Motor neuron (in vitro differentiated cells): ENCODE results near the gene TBL1Y. TPM values are rescaled to one million over a fixed set of nuclear protein-coding genes. Genes with fewer than 3 reads are reported as not detected.
"Not testable (repeated sequence)": the region's sequence is repeated elsewhere in the genome, so short reads cannot be mapped to it uniquely, and the experiment has no call there.

Experiments
- ATAC-seq, 8 experiments: fragments of 200-7000 bp; cut with Tn5 transposase; replicated peaks in 6 of 8; 2 replicates each; pipeline ENCODE4 v1.8.0; 2021; ENCODE audit warnings: mild to moderate bottlenecking in 8 of 8, moderate library complexity in 8 of 8
- H3K27ac ChIP-seq, 2 donors: fragments of 250-450 bp; sonication (Bioruptor Pico); 2 replicates each; pipeline ENCODE4 v1.9.0; 2021; ENCODE audit warnings: antibody characterized with exemption in 2 of 2, mild to moderate bottlenecking in 2 of 2, moderate library complexity in 1 of 2
- H3K4me1 ChIP-seq, 2 donors: fragments of 250-450 bp; sonication (Bioruptor Pico); replicated peaks in 1 of 2; 2 replicates each; pipeline ENCODE4 v1.6.1; 2021; ENCODE audit warnings: antibody characterized with exemption in 2 of 2, mild to moderate bottlenecking in 2 of 2, moderate library complexity in 1 of 2
- H3K4me3 ChIP-seq, 5 donors: fragments of 250-450 bp; sonication (Bioruptor Pico); 2 replicates each; pipeline ENCODE4 v1.9.0; 2021; ENCODE audit warnings: antibody characterized with exemption in 5 of 5, mild to moderate bottlenecking in 5 of 5, moderate library complexity in 4 of 5
- WGBS, 10 experiments: fragments of 450-650 bp; shearing (Covaris generic); methylation state at CpG; one replicate each; pipeline ENCODE4 v1.0.0; 2022; 5-methylcytosine and 5-hydroxymethylcytosine counted together
- in situ Hi-C, 9 experiments: fragments of 400-800 bp; cut with MboI; loops; one replicate each; pipeline ENCODE4 v1.15.0; 2021; ENCODE audit warnings: low sequenced_read_pairs in 9 of 9, low pct_unique_long_range_greater_than_20kb in 2 of 9; ENCODE audit not compliant: unreplicated experiment in 9 of 9
- total RNA-seq, 8 experiments: library from RNA; unstranded; fragments of 300-600 nt; gene quantifications; 2 replicates each; pipeline versions ENCODE4 v1.2.3 to v1.2.4, GENCODE V29; 2022

TBL1Y gene
- total RNA-seq, 8 experiments from 2014 or later, result 0.57 to 2.0 (median 1.4) TPM; not detected in 4

DNA sequence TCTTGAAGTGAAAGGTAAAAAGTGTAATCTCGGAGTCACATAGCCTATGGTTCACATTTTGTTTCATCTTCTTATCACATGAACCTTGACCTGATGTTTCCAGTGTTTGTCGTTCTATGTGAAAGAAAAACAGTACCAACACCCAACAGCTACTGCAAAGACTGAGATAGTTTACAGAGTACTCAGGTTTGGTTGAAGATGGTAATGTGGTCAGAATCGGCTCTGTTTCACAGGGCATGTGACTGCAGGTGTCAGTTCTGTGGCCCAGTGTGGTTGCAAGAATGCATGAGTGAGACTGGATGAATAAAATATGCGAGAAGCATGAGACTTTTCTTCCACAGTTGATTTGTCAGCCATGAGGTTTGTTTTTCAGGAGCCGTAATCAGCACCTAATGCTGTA is 130.2 kb downstream of the TBL1Y start:
- 0 to 100% (median 83%) methylated on average over 1 of the region's 5 CpGs; no CpG with 5 or more reads in 5 of the 10 experiments for WGBS, 10 experiments
- in situ Hi-C loops, result no loop called here
- peak in 2 of 8 experiments; percentile 46 to 57 for ATAC-seq
- H3K27ac ChIP-seq, result no peak overlapping the region
- H3K4me1 ChIP-seq, result no peaks in the 10 kb centered on the region
- H3K4me3 ChIP-seq, result no peak overlapping the region

DNA sequence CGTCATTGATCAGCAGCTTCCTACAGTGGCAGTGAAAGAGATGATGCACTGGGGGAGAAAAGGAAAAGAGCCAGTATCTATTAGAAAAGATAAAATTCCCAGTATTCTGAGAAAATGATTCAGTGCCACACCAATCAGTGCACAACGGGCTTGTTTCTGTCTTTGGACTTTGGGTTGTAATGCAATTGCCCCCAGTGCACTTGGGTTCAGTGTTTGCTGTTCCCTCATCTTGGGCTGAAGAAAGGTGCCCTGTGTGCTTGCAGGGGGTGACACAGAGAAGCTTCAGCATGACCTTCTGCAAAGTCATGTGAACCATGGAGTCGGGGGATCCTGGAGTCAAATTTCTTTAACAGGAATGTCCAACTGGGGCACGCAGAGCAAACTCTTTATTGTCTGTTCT is 131.5 kb downstream of the TBL1Y start:
- H3K4me3 ChIP-seq, result no peak overlapping the region
- no peak overlapping the region for H3K27ac ChIP-seq
- WGBS, 10 experiments, result 100% methylated on average over 2 of the region's 4 CpGs; no CpG with 5 or more reads in 9 of the 10 experiments
- H3K4me1 ChIP-seq, result no peaks in the 10 kb centered on the region
- no peak for ATAC-seq
- in situ Hi-C loops, result no loop called here

GRCh38 chrY:7052461-7052860 is 142.0 kb downstream of the TBL1Y start:
- in situ Hi-C loops, ATAC-seq, H3K27ac ChIP-seq, H3K4me3 ChIP-seq, H3K4me1 ChIP-seq: not testable (repeated sequence)
- 48 to 100% (median 100%) methylated on average over 1 to 3 of the region's 3 CpGs; no CpG with 5 or more reads in 7 of the 10 experiments for WGBS, 10 experiments

DNA sequence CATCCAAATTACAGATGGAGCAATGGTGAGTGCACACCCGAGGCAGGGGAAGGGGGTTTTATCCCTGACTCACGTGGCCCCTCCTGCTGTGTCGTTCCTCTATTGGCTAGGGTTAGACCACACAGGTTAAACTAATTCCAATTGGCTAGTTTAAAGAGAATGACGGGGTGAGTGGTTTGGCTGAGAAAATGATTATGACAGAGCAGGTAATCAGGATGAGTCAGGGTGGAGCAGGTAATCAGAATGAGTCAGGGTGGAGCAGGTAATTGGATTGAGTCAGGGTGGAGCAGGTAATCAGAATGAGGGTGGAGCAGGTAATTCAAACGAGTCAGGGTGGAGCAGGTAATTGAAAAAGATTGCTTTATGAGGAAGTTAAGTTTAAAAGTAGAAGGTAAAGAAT is 146.4 kb downstream of the TBL1Y start:
- WGBS, 10 experiments, result 92 to 93% methylated on average over 2 of the region's 5 CpGs; no CpG with 5 or more reads in 8 of the 10 experiments
- in situ Hi-C loops, result no loop called here

DNA sequence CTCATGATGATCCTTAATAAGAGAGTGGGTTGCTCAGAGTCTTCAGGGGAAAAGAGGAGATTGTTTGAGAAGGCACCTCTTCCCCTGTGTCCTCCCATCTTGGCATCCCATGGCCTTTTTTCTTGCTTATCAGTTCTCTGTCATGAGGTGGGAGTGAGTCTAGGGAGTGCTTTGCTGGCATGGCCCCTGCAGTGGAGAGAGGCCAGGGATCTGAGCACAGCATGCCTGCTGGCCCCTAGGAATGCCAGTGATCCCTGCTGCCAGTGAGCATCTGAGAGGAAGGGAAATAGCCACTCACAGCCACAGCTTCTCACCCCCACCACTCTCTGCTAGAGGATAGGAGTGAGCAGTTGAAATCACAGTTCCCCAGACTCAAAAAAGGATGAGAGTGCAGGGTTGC is 168.2 kb downstream of the TBL1Y start:
- in situ Hi-C loops, result loop anchor here in 2 of 9 experiments (10.0 to 25.0 kb wide), 2 partner anchors 104 to 116 kb away; no protein-coding TSS in a partner anchor
- Histone ChIP-seq H3K4me3 (no peak overlapping the region), H3K27ac (no peak overlapping the region), H3K4me1 (no peaks in the 10 kb centered on the region)
- no peak for ATAC-seq

More for the DNA sequence above, 146.4 kb downstream of the TBL1Y start:
- ATAC-seq, result no peak
- H3K4me3 ChIP-seq, result no peak overlapping the region
- H3K27ac ChIP-seq, result no peak overlapping the region
- no peaks in the 10 kb centered on the region for H3K4me1 ChIP-seq

DNA sequence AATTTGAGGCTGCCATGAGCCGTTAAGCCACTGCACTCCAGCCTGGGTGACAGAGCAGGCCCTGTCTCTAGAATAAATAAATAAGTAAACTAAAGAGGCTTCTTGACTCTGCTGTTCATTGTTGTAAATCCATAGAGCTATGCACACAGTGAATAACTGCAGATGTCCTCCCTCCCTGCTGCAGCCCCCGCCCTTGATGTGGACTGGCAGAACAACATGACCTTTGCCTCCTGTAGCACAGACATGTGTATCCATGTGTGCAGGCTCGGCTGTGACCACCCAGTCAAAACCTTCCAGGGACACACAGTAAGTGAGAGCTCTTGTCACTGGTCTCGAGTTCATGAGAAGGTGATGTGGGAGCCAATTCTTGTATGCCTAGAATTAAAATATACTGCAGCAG is 170.1 kb downstream of the TBL1Y start:
- 67% methylated on average over 1 of the region's 4 CpGs; no CpG with 5 or more reads in 9 of the 10 experiments for WGBS, 10 experiments
- not testable (repeated sequence) for H3K4me3 ChIP-seq, H3K4me1 ChIP-seq, ATAC-seq, H3K27ac ChIP-seq
- in situ Hi-C loops, result loop anchor here in 1 of 9 experiments (25.0 kb wide), 1 partner anchor 118 kb away; no protein-coding TSS in a partner anchor

- H3K4me1 ChIP-seq, result no peaks in the 10 kb centered on the region
- no peak overlapping the region for H3K4me3 ChIP-seq
- WGBS, 10 experiments, result 0 to 6% methylated on average over 2 to 3 of the region's 10 CpGs; no CpG with 5 or more reads in 8 of the 10 experiments
- in situ Hi-C loops, result loop anchor here in 1 of 9 experiments (25.0 kb wide), 1 partner anchor 123 kb away; no protein-coding TSS in a partner anchor
- peak; percentile 56 to 94 (median 79) for ATAC-seq
- no peak overlapping the region for H3K27ac ChIP-seq
These were observed 175.1 kb downstream of the TBL1Y start for GRCh38 chrY:7085606-7086005.

DNA sequence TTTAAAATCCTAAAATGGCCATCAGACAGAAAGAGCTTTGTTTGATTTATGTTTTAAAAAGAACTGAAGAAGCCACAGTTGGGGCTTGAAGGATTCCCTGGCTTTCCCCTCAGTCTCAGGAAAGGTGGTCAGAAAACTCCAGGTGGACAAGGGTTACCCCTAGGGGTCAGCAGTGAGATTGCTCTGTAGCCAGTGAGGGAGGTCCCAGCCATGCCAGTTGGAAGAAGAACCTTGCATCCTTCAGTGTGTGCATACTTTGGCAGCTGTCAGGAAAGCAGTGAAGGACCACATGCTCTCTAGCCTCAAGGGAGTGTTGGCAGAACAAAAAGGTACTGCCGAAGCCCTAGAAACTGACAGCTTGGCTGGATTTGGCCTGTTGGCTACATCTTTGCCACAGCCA is 182.3 kb downstream of the TBL1Y start:
- Histone ChIP-seq H3K4me3 (no peak overlapping the region), H3K4me1 (no peaks in the 10 kb centered on the region), H3K27ac (no peak overlapping the region)
- no CpG with 5 or more reads among the region's 1 CpG for WGBS, 10 experiments
- in situ Hi-C loops, result loop anchor here in 1 of 9 experiments (25.0 kb wide), 1 partner anchor 131 kb away; no protein-coding TSS in a partner anchor
- peak in 3 of 8 experiments; percentile 61 to 82 (median 63) for ATAC-seq

GRCh38 chrY:7094365-7094764 is 183.9 kb downstream of the TBL1Y start:
- no peaks in the 10 kb centered on the region for H3K4me1 ChIP-seq
- in situ Hi-C loops, result loop anchor here in 1 of 9 experiments (25.0 kb wide), 1 partner anchor 132 kb away; no protein-coding TSS in a partner anchor
- WGBS, 10 experiments, result no CpG with 5 or more reads among the region's 2 CpGs
- H3K4me3 ChIP-seq, result no peak overlapping the region
- no peak overlapping the region for H3K27ac ChIP-seq
- ATAC-seq, result peak in 2 of 8 experiments; percentile 36 to 99

- Histone ChIP-seq H3K27ac (no peak overlapping the region), H3K4me3 (no peak overlapping the region), H3K4me1 (no peaks in the 10 kb centered on the region)
- WGBS, 10 experiments, result 100% methylated on average over 1 of the region's 3 CpGs; no CpG with 5 or more reads in 9 of the 10 experiments
- no peak for ATAC-seq
- in situ Hi-C loops, result loop anchor here in 1 of 9 experiments (25.0 kb wide), 1 partner anchor 135 kb away; no protein-coding TSS in a partner anchor
These were observed 186.5 kb downstream of the TBL1Y start for GRCh38 chrY:7097021-7097420.

GRCh38 chrY:7099742-7100141 is 189.2 kb downstream of the TBL1Y start:
- peak in 3 of 8 experiments; percentile 56 to 64 (median 59) for ATAC-seq
- Histone ChIP-seq H3K4me3 (no peak overlapping the region), H3K27ac (no peak overlapping the region), H3K4me1 (no peaks in the 10 kb centered on the region)
- in situ Hi-C loops, result loop anchor here in 1 of 9 experiments (25.0 kb wide), 2 partner anchors 137 to 188 kb away; no protein-coding TSS in a partner anchor
- 100% methylated on average over 1 of the region's 3 CpGs; no CpG with 5 or more reads in 9 of the 10 experiments for WGBS, 10 experiments

GRCh38 chrY:7102680-7103079 is 192.2 kb downstream of the TBL1Y start:
- in situ Hi-C loops, result loop anchor here in 1 of 9 experiments (25.0 kb wide), 1 partner anchor 185 kb away; no protein-coding TSS in a partner anchor
- Histone ChIP-seq H3K4me1 (no peaks in the 10 kb centered on the region), H3K4me3 (no peak overlapping the region), H3K27ac (no peak overlapping the region)
- WGBS, 10 experiments, result no CpG with 5 or more reads among the region's 1 CpG
- no peak for ATAC-seq

DNA sequence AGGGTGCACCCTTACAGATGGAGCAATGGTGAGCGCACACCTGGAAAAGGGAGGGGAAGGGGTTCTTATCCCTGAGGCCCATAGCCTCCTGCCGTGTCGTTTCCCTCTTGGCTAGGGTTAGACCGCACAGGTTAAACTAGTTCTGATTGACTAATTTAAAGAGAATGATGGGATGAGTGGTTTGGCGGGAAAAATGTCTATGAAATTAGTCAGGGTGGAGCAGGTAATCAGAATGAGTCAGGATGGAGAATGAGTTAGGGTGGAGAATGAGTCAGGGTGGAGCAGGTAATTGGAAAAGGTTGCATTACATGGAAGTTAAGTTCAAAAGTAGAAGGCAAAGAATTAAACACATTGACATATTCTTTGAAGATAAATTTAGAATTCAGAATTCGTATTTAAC is 196.7 kb downstream of the TBL1Y start:
- in situ Hi-C loops, result loop anchor here in 1 of 9 experiments (25.0 kb wide), 1 partner anchor 180 kb away; no protein-coding TSS in a partner anchor
- WGBS, 10 experiments, result 64 to 100% (median 94%) methylated on average over 1 to 5 of the region's 6 CpGs; no CpG with 5 or more reads in 7 of the 10 experiments
- peak in 1 of 8 experiments; percentile 24 for ATAC-seq
- no peak overlapping the region for H3K4me3 ChIP-seq
- H3K4me1 ChIP-seq, result peaks cover 0 to 3% of the 10 kb centered on the region in 2 donors
- no peak overlapping the region for H3K27ac ChIP-seq
